ENCODE results near the gene PRODH.

DNA sequence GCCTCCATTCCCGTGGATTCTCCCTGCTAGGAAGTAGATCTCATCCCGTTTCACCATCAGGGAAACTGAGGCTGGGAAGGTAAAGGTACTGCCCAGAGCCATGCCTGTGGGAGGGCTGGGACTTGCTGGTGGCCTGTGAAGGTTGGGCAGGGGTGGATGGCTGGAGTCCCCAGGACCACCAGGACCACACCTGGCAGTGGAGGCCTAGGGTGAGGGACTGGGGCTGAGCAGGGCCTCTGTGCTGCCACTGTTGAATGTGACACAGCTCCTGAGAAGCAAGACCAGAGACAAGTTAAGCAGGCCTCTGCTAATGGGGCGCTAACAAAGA is 26.2 kb upstream of the PRODH start:
- TF ChIP-seq ZBTB7A (IDR thresholded peaks at IDR 0.05; ENCODE audit: low read depth) (no peak), CEBPB (IDR thresholded peaks at IDR 0.05) (no peak), TAF1 (IDR thresholded peaks at IDR 0.05; ENCODE audit: low read depth) (no peak)
- TF ChIP-seq, protein P1, sequence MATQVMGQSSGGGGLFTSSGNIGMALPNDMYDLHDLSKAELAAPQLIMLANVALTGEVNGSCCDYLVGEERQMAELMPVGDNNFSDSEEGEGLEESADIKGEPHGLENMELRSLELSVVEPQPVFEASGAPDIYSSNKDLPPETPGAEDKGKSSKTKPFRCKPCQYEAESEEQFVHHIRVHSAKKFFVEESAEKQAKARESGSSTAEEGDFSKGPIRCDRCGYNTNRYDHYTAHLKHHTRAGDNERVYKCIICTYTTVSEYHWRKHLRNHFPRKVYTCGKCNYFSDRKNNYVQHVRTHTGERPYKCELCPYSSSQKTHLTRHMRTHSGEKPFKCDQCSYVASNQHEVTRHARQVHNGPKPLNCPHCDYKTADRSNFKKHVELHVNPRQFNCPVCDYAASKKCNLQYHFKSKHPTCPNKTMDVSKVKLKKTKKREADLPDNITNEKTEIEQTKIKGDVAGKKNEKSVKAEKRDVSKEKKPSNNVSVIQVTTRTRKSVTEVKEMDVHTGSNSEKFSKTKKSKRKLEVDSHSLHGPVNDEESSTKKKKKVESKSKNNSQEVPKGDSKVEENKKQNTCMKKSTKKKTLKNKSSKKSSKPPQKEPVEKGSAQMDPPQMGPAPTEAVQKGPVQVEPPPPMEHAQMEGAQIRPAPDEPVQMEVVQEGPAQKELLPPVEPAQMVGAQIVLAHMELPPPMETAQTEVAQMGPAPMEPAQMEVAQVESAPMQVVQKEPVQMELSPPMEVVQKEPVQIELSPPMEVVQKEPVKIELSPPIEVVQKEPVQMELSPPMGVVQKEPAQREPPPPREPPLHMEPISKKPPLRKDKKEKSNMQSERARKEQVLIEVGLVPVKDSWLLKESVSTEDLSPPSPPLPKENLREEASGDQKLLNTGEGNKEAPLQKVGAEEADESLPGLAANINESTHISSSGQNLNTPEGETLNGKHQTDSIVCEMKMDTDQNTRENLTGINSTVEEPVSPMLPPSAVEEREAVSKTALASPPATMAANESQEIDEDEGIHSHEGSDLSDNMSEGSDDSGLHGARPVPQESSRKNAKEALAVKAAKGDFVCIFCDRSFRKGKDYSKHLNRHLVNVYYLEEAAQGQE (IDR thresholded peaks at IDR 0.05; ENCODE audit: low read depth): no peak
- TF ChIP-seq, protein P2, sequence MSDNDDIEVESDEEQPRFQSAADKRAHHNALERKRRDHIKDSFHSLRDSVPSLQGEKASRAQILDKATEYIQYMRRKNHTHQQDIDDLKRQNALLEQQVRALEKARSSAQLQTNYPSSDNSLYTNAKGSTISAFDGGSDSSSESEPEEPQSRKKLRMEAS (IDR thresholded peaks at IDR 0.05): no peak
